DND-41 (cell line): ENCODE results near the gene EIF2S3.

ENCODE experiments used
- CTCF ChIP-seq: IDR thresholded peaks from 2 replicates; pipeline ENCODE4 v1.5.1; 2012; ENCODE audit warnings: borderline replicate concordance, low read length, moderate library complexity, mild to moderate bottlenecking; ENCODE audit not compliant: poor library complexity, severe bottlenecking; ENCODE audit errors: extremely low read depth
- EZH2 ChIP-seq: IDR thresholded peaks from 3 replicates; pipeline ENCODE4 v1.6.1; 2012; ENCODE audit warnings: borderline replicate concordance, low read depth, mild to moderate bottlenecking, moderate library complexity, low read length, inconsistent platforms; ENCODE audit not compliant: severe bottlenecking

GRCh38 chrX:24027086-24027485 lies 27.7 kb upstream of the EIF2S3 start, which contains the start of gene KLHL15:
- TF ChIP-seq CTCF (no peak), EZH2 (no peak)
